GM19463 (cell line): Measurements from ENCODE around the gene ARMC5.
"Not testable (repeated sequence)": the region's sequence is repeated elsewhere in the genome, so short reads cannot be mapped to it uniquely, and the experiment has no call there.

Source experiments
- ATAC-seq: cut with Tn5 transposase; IDR thresholded peaks from one replicate; pipeline ENCODE4 v1.9.1; 2021; ENCODE audit warnings: mild to moderate bottlenecking, moderate library complexity; ENCODE audit not compliant: unreplicated experiment

The ARMC5 gene

GRCh38 chr16:31476303-31477219, 17.3 kb downstream of the ARMC5 start:
- ATAC-seq, result peak; percentile 73

- ATAC-seq, result peak; percentile 30
Measured at GRCh38 chr16:31477220-31478216, 18.2 kb downstream of the ARMC5 start.

- ATAC-seq, result no peak
Measured at GRCh38 chr16:31478956-31479355, 19.7 kb downstream of the ARMC5 start.

GRCh38 chr16:31479751-31480150, 20.4 kb downstream of the ARMC5 start:
- no peak for ATAC-seq

- ATAC-seq, result no peak
Measured at GRCh38 chr16:31480851-31481536, 21.7 kb downstream of the ARMC5 start.

- no peak for ATAC-seq
Measured at GRCh38 chr16:31483081-31483480, 23.8 kb downstream of the ARMC5 start, which contains the start of gene SLC5A2. SLC5A2 (plus strand) TSS chr16:31483123; CDS start chr16:31483137, 14 bp downstream.

- not testable (repeated sequence) for ATAC-seq
Measured at GRCh38 chr16:31484048-31484447, 24.7 kb downstream of the ARMC5 start.

GRCh38 chr16:31484491-31485171, 25.3 kb downstream of the ARMC5 start:
- ATAC-seq, result no peak

- no peak for ATAC-seq
Measured at GRCh38 chr16:31485571-31485970, 26.3 kb downstream of the ARMC5 start.

GRCh38 chr16:31486045-31486444, 26.7 kb downstream of the ARMC5 start:
- ATAC-seq, result no peak

- no peak for ATAC-seq
Measured at GRCh38 chr16:31487071-31487719, 27.9 kb downstream of the ARMC5 start.

- ATAC-seq, result peak; percentile 87
Measured at GRCh38 chr16:31487720-31488467, 28.6 kb downstream of the ARMC5 start.

- ATAC-seq, result no peak
Measured at GRCh38 chr16:31488468-31489297, 29.4 kb downstream of the ARMC5 start.

- no peak for ATAC-seq
Measured at GRCh38 chr16:31489298-31489564, 29.9 kb downstream of the ARMC5 start.

- no peak for ATAC-seq
Measured at GRCh38 chr16:31489616-31490584, 30.6 kb downstream of the ARMC5 start.

GRCh38 chr16:31491778-31492418, 32.6 kb downstream of the ARMC5 start:
- no peak for ATAC-seq
